ENCODE results near the gene CSF3R. TPM values are rescaled to one million over a fixed set of nuclear protein-coding genes. Genes with fewer than 3 reads are reported as not detected.

The CSF3R gene
- total and polyA plus RNA-seq, 4 donors: 129 to 705 (median 207) TPM

DNA sequence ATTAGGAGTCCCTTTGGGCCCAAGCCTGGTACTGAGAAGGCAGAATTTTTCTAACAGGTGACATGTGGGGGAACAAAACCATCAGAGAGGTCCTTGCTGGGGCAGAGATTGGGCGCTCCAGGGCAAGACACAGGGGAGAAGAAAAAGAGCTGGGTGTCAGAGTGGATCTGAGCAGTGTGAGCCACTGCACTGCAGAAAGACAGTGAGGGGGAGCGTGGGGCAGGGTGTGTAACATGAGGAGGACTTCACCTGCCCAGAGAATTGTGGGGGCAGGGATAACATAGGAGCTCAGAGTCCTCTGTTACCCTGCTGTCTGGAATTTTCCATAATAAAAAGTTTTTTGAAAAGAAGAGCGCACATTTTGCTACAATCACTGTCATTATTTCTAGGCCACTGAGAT is 25.5 kb upstream of the CSF3R start:
- DNase-seq (no peak), ATAC-seq (ENCODE audit: insufficient read depth, low FRiP score) (no peak)
- Histone ChIP-seq H3K9ac (ENCODE audit: insufficient read depth in 1 of 2, low read length in 2 of 2) (no peak overlapping the region), H3K27me3 (ENCODE audit: control insufficient read depth in 3 of 3, insufficient read depth in 3 of 3, low read length in 2 of 3) (no peaks in the 10 kb centered on the region), H3K4me1 (ENCODE audit: control insufficient read depth in 5 of 5, insufficient read depth in 5 of 5, low read length in 5 of 5) (no peaks in the 10 kb centered on the region), H3K27ac (ENCODE audit: low read depth in 1 of 2, low read length in 1 of 2) (no peak overlapping the region), H3K9me3 (ENCODE audit: control insufficient read depth in 4 of 4, insufficient read depth in 3 of 4, low read length in 3 of 4) (no peaks in the 10 kb centered on the region), H3K36me3 (ENCODE audit: control insufficient read depth in 4 of 4, insufficient read depth in 4 of 4, low read length in 4 of 4) (no peaks in the 10 kb centered on the region), H3K4me3 (no peak overlapping the region)
- whole genome bisulfite sequencing, 2 donors: 89 to 98% methylated on average over 3 of the region's 3 CpGs
- TF ChIP-seq, protein P1, sequence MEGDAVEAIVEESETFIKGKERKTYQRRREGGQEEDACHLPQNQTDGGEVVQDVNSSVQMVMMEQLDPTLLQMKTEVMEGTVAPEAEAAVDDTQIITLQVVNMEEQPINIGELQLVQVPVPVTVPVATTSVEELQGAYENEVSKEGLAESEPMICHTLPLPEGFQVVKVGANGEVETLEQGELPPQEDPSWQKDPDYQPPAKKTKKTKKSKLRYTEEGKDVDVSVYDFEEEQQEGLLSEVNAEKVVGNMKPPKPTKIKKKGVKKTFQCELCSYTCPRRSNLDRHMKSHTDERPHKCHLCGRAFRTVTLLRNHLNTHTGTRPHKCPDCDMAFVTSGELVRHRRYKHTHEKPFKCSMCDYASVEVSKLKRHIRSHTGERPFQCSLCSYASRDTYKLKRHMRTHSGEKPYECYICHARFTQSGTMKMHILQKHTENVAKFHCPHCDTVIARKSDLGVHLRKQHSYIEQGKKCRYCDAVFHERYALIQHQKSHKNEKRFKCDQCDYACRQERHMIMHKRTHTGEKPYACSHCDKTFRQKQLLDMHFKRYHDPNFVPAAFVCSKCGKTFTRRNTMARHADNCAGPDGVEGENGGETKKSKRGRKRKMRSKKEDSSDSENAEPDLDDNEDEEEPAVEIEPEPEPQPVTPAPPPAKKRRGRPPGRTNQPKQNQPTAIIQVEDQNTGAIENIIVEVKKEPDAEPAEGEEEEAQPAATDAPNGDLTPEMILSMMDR (IDR thresholded peaks at IDR 0.05; ENCODE audit: control extremely low read depth, extremely low read depth): no peak

DNA sequence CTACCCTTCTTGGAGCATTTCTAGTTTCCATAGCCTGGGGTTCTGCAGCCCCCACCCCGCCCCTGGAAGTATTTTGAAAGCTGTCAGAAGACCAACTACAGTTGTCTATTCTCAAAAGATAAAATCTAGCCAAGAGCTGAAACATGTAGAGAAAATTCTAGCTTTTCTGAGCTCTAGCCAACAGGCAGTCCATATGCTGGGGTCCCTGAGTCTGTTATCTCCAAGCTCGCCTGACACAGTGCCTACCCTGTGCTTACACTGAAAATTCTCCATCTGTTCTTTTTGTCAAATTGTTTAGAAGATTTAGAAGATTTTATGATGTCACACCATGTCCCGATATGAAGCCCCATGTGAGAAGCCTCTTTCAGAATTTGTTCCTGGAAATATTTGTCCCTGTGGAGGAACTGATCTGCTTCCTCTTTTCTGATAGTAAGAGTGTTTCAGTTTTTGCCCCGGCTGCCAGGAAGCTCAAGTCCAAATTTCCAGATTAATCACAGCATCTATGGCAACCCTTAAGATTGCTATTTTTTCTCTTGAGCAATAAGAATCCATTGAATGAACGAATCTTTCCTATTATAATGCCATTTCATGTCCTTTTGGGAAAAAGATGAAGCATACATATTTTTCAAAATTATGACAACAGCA is 23.7 kb upstream of the CSF3R start:
- DNase-seq (no peak), ATAC-seq (ENCODE audit: insufficient read depth, low FRiP score) (no peak)
- Histone ChIP-seq H3K36me3 (ENCODE audit: control insufficient read depth in 4 of 4, insufficient read depth in 4 of 4, low read length in 4 of 4) (no peaks in the 10 kb centered on the region), H3K27me3 (ENCODE audit: control insufficient read depth in 3 of 3, insufficient read depth in 3 of 3, low read length in 2 of 3) (no peaks in the 10 kb centered on the region), H3K27ac (ENCODE audit: low read depth in 1 of 2, low read length in 1 of 2) (no peak overlapping the region), H3K4me3 (no peak overlapping the region), H3K9me3 (ENCODE audit: control insufficient read depth in 4 of 4, insufficient read depth in 3 of 4, low read length in 3 of 4) (no peaks in the 10 kb centered on the region), H3K4me1 (ENCODE audit: control insufficient read depth in 5 of 5, insufficient read depth in 5 of 5, low read length in 5 of 5) (no peaks in the 10 kb centered on the region), H3K9ac (ENCODE audit: insufficient read depth in 1 of 2, low read length in 2 of 2) (no peak overlapping the region)
- 51 to 64% methylated on average over 5 of the region's 5 CpGs for WGBS, 2 donors
- TF ChIP-seq, protein P1 (IDR thresholded peaks at IDR 0.05; ENCODE audit: control extremely low read depth, extremely low read depth): no peak

DNA sequence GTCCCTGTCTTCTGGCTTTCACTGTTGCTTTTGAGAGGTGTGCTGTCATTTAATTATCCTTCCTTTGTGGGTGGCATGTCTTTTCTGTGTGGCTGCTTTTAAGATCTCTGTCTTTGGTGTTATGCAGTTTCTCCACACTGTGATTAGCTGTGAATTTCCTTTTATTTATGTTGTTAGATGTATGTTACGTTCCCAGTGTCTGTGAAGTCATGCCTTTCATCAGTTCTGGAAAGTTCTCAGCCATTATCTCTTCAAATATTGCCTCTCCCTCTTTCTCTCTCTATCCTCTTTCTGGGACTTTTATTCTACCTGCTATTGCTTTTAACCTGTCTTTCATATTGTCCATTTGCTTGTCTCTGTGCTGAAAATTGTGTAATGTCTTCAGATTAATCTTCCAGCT is 21.0 kb upstream of the CSF3R start:
- no peak overlapping the region for H3K27ac ChIP-seq (ENCODE audit: low read depth in 1 of 2, low read length in 1 of 2)
- no peaks in the 10 kb centered on the region for H3K9me3 ChIP-seq (ENCODE audit: control insufficient read depth in 4 of 4, insufficient read depth in 3 of 4, low read length in 3 of 4)
- H3K9ac ChIP-seq (ENCODE audit: insufficient read depth in 1 of 2, low read length in 2 of 2): no peak overlapping the region
- no peak for DNase-seq
- H3K36me3 ChIP-seq (ENCODE audit: control insufficient read depth in 4 of 4, insufficient read depth in 4 of 4, low read length in 4 of 4): no peaks in the 10 kb centered on the region
- H3K4me3 ChIP-seq: no peak overlapping the region
- TF ChIP-seq, protein P1 (IDR thresholded peaks at IDR 0.05; ENCODE audit: control extremely low read depth, extremely low read depth): no peak
- no peak for ATAC-seq (ENCODE audit: insufficient read depth, low FRiP score)
- H3K27me3 ChIP-seq (ENCODE audit: control insufficient read depth in 3 of 3, insufficient read depth in 3 of 3, low read length in 2 of 3): no peaks in the 10 kb centered on the region
- H3K4me1 ChIP-seq (ENCODE audit: control insufficient read depth in 5 of 5, insufficient read depth in 5 of 5, low read length in 5 of 5): no peaks in the 10 kb centered on the region
- 57 to 64% methylated on average over 1 of the region's 1 CpG for WGBS, 2 donors

DNA sequence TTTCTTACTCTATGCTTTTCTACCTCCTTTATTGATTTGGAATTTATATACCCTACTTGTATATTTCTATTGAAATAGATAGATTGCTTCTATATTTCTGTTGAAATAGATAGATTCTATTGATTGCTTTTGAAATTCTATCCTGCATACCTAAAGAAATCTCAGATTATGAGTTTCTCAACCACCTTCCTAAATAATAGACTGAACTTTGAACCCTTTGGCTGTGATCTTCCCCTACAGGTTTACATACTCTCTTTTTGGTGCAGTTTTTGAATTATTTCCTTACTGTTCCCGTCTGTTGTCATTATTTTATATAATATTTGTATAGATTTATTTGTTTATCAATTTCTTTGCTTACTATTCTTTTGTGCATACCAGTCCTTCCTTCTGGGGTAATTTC is 20.4 kb upstream of the CSF3R start:
- TF ChIP-seq, protein P1 (IDR thresholded peaks at IDR 0.05; ENCODE audit: control extremely low read depth, extremely low read depth): no peak
- H3K36me3 ChIP-seq (ENCODE audit: control insufficient read depth in 4 of 4, insufficient read depth in 4 of 4, low read length in 4 of 4): no peaks in the 10 kb centered on the region

More for the DNA sequence above, 20.4 kb upstream of the CSF3R start:
- no peaks in the 10 kb centered on the region for H3K9me3 ChIP-seq (ENCODE audit: control insufficient read depth in 4 of 4, insufficient read depth in 3 of 4, low read length in 3 of 4)
- DNase-seq (no peak), ATAC-seq (ENCODE audit: insufficient read depth, low FRiP score) (no peak)
- peaks cover 0 to 4% (median 0%) of the 10 kb centered on the region in 3 donors for H3K27me3 ChIP-seq (ENCODE audit: control insufficient read depth in 3 of 3, insufficient read depth in 3 of 3, low read length in 2 of 3)
- 62 to 65% methylated on average over 1 of the region's 1 CpG for WGBS, 2 donors
- H3K4me3 ChIP-seq: no peak overlapping the region
- no peaks in the 10 kb centered on the region for H3K4me1 ChIP-seq (ENCODE audit: control insufficient read depth in 5 of 5, insufficient read depth in 5 of 5, low read length in 5 of 5)
- no peak overlapping the region for H3K27ac ChIP-seq (ENCODE audit: low read depth in 1 of 2, low read length in 1 of 2)
- no peak overlapping the region for H3K9ac ChIP-seq (ENCODE audit: insufficient read depth in 1 of 2, low read length in 2 of 2)
